Measurements from ENCODE around the gene NR1D2. TPM values are rescaled to one million over a fixed set of nuclear protein-coding genes. Genes with fewer than 3 reads are reported as not detected.

NR1D2 gene
- polyA plus RNA-seq, 1 donor from 2014 or later, result 12.9 TPM

DNA sequence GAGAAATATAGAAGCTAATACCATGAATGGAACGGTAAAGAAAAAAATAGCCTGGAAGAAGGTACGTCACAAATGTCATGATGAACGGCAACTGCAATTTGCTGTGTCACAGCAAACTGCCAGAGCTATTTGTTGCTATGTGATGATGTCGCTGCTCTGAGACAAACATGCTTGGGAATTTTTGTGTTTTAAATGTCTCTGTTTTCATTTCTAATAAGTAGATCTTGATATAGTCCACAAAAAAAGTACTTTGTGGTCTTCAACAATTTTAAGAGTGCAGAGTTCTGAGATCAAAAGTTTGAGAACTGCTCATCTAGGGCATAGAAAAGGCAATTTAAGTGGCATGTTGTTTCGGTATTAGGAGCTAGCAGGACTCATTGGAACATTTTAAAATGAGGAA, 4.3 kb upstream of the NR1D2 start:
- Histone ChIP-seq H3F3A (ENCODE audit: insufficient read depth, low read length, poor library complexity, severe bottlenecking) (peaks cover 6% of the 10 kb centered on the region), H3K9ac (ENCODE audit: low read length) (no peak overlapping the region), H2AFZ (ENCODE audit: low read depth, low read length) (no peak overlapping the region), H3K4me2 (ENCODE audit: low read length) (no peak overlapping the region), H3K79me2 (replicated peaks; ENCODE audit: insufficient read depth, low read length) (no peaks in the 10 kb centered on the region), H4K20me1 (ENCODE audit: insufficient read depth) (no peaks in the 10 kb centered on the region), H3K9me2 (ENCODE audit: insufficient read depth, low read length) (no peaks in the 10 kb centered on the region), H3K27me3 (ENCODE audit: insufficient read depth, low read depth, low read length) (no peaks in the 10 kb centered on the region), H3K9me3 (ENCODE audit: low read length) (no peaks in the 10 kb centered on the region), H3K36me3 (ENCODE audit: insufficient read depth, low read length) (no peaks in the 10 kb centered on the region), H3K27ac (ENCODE audit: low read length) (no peak overlapping the region), H3K4me3 (ENCODE audit: low read length) (no peak overlapping the region)
- TF ChIP-seq, protein P1, sequence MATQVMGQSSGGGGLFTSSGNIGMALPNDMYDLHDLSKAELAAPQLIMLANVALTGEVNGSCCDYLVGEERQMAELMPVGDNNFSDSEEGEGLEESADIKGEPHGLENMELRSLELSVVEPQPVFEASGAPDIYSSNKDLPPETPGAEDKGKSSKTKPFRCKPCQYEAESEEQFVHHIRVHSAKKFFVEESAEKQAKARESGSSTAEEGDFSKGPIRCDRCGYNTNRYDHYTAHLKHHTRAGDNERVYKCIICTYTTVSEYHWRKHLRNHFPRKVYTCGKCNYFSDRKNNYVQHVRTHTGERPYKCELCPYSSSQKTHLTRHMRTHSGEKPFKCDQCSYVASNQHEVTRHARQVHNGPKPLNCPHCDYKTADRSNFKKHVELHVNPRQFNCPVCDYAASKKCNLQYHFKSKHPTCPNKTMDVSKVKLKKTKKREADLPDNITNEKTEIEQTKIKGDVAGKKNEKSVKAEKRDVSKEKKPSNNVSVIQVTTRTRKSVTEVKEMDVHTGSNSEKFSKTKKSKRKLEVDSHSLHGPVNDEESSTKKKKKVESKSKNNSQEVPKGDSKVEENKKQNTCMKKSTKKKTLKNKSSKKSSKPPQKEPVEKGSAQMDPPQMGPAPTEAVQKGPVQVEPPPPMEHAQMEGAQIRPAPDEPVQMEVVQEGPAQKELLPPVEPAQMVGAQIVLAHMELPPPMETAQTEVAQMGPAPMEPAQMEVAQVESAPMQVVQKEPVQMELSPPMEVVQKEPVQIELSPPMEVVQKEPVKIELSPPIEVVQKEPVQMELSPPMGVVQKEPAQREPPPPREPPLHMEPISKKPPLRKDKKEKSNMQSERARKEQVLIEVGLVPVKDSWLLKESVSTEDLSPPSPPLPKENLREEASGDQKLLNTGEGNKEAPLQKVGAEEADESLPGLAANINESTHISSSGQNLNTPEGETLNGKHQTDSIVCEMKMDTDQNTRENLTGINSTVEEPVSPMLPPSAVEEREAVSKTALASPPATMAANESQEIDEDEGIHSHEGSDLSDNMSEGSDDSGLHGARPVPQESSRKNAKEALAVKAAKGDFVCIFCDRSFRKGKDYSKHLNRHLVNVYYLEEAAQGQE (IDR thresholded peaks at IDR 0.05; ENCODE audit: borderline replicate concordance), result no peak
- TF ChIP-seq EZH2 (IDR thresholded peaks at IDR 0.05; ENCODE audit: borderline replicate concordance, insufficient read depth, low read length, poor library complexity, severe bottlenecking), result no peak
- TF ChIP-seq, protein P2, sequence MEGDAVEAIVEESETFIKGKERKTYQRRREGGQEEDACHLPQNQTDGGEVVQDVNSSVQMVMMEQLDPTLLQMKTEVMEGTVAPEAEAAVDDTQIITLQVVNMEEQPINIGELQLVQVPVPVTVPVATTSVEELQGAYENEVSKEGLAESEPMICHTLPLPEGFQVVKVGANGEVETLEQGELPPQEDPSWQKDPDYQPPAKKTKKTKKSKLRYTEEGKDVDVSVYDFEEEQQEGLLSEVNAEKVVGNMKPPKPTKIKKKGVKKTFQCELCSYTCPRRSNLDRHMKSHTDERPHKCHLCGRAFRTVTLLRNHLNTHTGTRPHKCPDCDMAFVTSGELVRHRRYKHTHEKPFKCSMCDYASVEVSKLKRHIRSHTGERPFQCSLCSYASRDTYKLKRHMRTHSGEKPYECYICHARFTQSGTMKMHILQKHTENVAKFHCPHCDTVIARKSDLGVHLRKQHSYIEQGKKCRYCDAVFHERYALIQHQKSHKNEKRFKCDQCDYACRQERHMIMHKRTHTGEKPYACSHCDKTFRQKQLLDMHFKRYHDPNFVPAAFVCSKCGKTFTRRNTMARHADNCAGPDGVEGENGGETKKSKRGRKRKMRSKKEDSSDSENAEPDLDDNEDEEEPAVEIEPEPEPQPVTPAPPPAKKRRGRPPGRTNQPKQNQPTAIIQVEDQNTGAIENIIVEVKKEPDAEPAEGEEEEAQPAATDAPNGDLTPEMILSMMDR (IDR thresholded peaks at IDR 0.05; ENCODE audit: poor library complexity, severe bottlenecking), result no peak
- no peak for TF ChIP-seq RAD21 (conservative IDR thresholded peaks at IDR 0.05)
- TF ChIP-seq TAF1 (IDR thresholded peaks at IDR 0.05; ENCODE audit: low read depth), result no peak
- peak; percentile 77 for TF ChIP-seq EP300 (conservative IDR thresholded peaks at IDR 0.05; ENCODE audit: poor library complexity, severe bottlenecking)
- peak; percentile 68 for TF ChIP-seq POLR2AphosphoS5 (IDR thresholded peaks at IDR 0.05)
- TF ChIP-seq SMC3 (conservative IDR thresholded peaks at IDR 0.05; ENCODE audit: poor library complexity), result no peak
- TF ChIP-seq MXI1 (conservative IDR thresholded peaks at IDR 0.05; ENCODE audit: poor library complexity, severe bottlenecking), result no peak

DNA sequence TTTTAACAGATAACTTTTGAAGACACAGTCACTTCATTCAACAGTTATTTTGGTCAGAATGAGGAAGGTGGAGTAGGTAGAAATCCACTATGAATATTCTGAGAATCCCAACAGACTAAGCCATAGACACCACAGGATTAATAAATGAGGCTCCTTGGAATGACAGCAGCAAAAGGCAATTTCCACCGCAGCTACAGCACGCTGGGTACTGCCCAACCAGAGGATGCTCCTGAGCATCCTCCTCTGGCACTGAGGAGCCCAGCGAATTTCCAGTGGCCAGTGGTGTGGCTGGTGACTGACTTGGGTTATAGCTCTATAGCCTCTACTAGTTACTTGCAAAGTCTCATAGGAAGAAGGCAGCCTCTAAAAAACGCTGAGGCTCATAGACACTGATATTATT, 3.6 kb upstream of the NR1D2 start:
- Histone ChIP-seq H3K27me3 (ENCODE audit: insufficient read depth, low read depth, low read length) (no peaks in the 10 kb centered on the region), H3K9me2 (ENCODE audit: insufficient read depth, low read length) (no peaks in the 10 kb centered on the region), H2AFZ (ENCODE audit: low read depth, low read length) (no peak overlapping the region), H3K27ac (ENCODE audit: low read length) (no peak overlapping the region), H3K79me2 (replicated peaks; ENCODE audit: insufficient read depth, low read length) (no peaks in the 10 kb centered on the region), H3K9ac (ENCODE audit: low read length) (no peak overlapping the region), H3K9me3 (ENCODE audit: low read length) (no peaks in the 10 kb centered on the region), H3K4me2 (ENCODE audit: low read length) (no peak overlapping the region), H4K20me1 (ENCODE audit: insufficient read depth) (no peaks in the 10 kb centered on the region), H3K36me3 (ENCODE audit: insufficient read depth, low read length) (no peaks in the 10 kb centered on the region), H3F3A (ENCODE audit: insufficient read depth, low read length, poor library complexity, severe bottlenecking) (peaks cover 6% of the 10 kb centered on the region), H3K4me3 (ENCODE audit: low read length) (no peak overlapping the region)
- TF ChIP-seq, protein P2 (IDR thresholded peaks at IDR 0.05; ENCODE audit: poor library complexity, severe bottlenecking), result no peak
- TF ChIP-seq SMC3 (conservative IDR thresholded peaks at IDR 0.05; ENCODE audit: poor library complexity) (no peak), RAD21 (conservative IDR thresholded peaks at IDR 0.05) (no peak), EZH2 (IDR thresholded peaks at IDR 0.05; ENCODE audit: borderline replicate concordance, insufficient read depth, low read length, poor library complexity, severe bottlenecking) (no peak), POLR2AphosphoS5 (IDR thresholded peaks at IDR 0.05) (no peak), TAF1 (IDR thresholded peaks at IDR 0.05; ENCODE audit: low read depth) (no peak), EP300 (conservative IDR thresholded peaks at IDR 0.05; ENCODE audit: poor library complexity, severe bottlenecking) (no peak), MXI1 (conservative IDR thresholded peaks at IDR 0.05; ENCODE audit: poor library complexity, severe bottlenecking) (no peak)
- TF ChIP-seq, protein P1 (IDR thresholded peaks at IDR 0.05; ENCODE audit: borderline replicate concordance), result no peak

Data from neural cell (in vitro differentiated cells).